Mammary epithelial cell (primary cell): Measurements from ENCODE around the gene ZNF3.

Experiments used
- CTCF ChIP-seq, 2 donors: IDR thresholded peaks in 1 of 2; conservative IDR thresholded peaks in 1 of 2; 2 replicates each; pipeline ENCODE4 v1.5.1; 2011 to 2012; ENCODE audit warnings: inconsistent platforms in 2 of 2, low read length in 2 of 2, mild to moderate bottlenecking in 2 of 2, control low read depth in 1 of 2, low read depth in 1 of 2; ENCODE audit not compliant: insufficient read depth in 1 of 2; ENCODE audit errors: extremely low read depth in 1 of 2
- EZH2 ChIP-seq: IDR thresholded peaks from 2 replicates; pipeline ENCODE4 v1.6.1; 2012; ENCODE audit warnings: low read length, inconsistent platforms, borderline replicate concordance

- TF ChIP-seq CTCF (conservative IDR thresholded peaks at IDR 0.05 in 1 of 2, IDR thresholded peaks at IDR 0.05 in 1 of 2; ENCODE audit: extremely low read depth in 1 of 2, insufficient read depth in 1 of 2, low read depth in 1 of 2, low read length in 2 of 2), result no peak
- no peak for TF ChIP-seq EZH2
These were observed 1.5 kb upstream of the ZNF3 start for GRCh38 chr7:100082978-100083377.
